ENCODE data around the gene CNTFR.

GRCh38 chr9:34582787-34583186 lies 6.7 kb downstream of the CNTFR start:
- TF ChIP-seq CTCF (IDR thresholded peaks at IDR 0.05; ENCODE audit: insufficient read depth, low read depth, low read length) (no peak), EZH2 (IDR thresholded peaks at IDR 0.05; ENCODE audit: insufficient read depth, low read length) (no peak)

Measured in astrocyte (in vitro differentiated cells and primary cell).